Measurements from ENCODE around the gene CDKN3. TPM values are rescaled to one million over a fixed set of nuclear protein-coding genes. Genes with fewer than 3 reads are reported as not detected.

Gene CDKN3, protein sequence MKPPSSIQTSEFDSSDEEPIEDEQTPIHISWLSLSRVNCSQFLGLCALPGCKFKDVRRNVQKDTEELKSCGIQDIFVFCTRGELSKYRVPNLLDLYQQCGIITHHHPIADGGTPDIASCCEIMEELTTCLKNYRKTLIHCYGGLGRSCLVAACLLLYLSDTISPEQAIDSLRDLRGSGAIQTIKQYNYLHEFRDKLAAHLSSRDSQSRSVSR
- total RNA-seq: 10 to 100 TPM in 1 of 2 donors, 1 to 10 TPM in 1; 2.6 to 20.6 TPM

DNA sequence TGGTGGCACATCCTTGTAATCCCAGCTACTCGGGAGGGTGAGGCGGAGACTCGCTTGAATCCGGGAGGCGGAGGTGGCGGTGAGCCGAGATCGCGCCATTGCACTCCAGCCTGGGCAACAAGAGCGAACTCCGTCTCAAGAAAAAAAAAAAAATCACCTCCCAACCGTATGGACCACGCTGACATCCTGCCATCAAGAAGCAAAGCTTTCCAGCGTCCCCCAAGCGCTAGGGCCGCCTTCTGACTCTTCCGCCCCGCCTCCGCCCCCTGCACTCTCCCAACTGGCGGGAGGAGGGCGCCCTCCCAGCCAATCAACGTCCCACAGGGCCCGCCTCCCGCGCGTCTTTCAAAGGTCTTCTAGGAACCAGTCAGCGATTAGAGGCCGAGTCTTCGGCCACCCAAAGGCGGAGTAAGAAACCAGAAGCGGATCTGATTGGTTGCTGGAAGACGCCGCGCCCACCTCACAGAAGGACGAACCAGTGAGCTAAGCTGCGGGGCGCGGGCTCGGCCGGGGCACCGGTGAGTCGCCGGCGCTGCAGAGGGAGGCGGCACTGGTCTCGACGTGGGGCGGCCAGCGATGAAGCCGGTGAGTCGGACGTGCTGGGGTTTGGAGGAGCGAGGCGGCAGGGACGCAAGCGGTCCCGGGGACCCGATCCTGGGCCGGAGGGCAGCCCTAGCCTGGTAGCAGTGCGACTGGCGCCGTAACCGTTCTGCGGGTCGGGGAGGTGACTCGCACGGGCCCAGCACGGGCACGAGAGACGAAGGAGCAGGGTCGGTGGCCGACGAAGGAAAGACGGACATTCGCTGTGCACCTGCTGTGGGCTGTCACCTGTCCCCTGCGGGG lies at the start of gene CDKN3:
Gene CDKN3 (plus strand): TSS at position 515 of the 843 bp plus-strand sequence. CDS start 62 bp downstream, at position 577.
- DNase-seq (ENCODE audit: low spot score): peak; percentile 98
- no peaks in the 10 kb centered on the region for H3K9me3 ChIP-seq
- no peaks in the 10 kb centered on the region for H3K36me3 ChIP-seq
- 1% methylated on average over 76 of the region's 76 CpGs for WGBS
- no peaks in the 10 kb centered on the region for H3K27me3 ChIP-seq (replicated peaks; ENCODE audit: insufficient read depth)
- H3K27ac ChIP-seq: peak within 1 kb of the TSS in 1 of 2 donors; percentile 39
- intact Hi-C loops (cut with DNase I): no loop called here
- TF ChIP-seq, protein P1, sequence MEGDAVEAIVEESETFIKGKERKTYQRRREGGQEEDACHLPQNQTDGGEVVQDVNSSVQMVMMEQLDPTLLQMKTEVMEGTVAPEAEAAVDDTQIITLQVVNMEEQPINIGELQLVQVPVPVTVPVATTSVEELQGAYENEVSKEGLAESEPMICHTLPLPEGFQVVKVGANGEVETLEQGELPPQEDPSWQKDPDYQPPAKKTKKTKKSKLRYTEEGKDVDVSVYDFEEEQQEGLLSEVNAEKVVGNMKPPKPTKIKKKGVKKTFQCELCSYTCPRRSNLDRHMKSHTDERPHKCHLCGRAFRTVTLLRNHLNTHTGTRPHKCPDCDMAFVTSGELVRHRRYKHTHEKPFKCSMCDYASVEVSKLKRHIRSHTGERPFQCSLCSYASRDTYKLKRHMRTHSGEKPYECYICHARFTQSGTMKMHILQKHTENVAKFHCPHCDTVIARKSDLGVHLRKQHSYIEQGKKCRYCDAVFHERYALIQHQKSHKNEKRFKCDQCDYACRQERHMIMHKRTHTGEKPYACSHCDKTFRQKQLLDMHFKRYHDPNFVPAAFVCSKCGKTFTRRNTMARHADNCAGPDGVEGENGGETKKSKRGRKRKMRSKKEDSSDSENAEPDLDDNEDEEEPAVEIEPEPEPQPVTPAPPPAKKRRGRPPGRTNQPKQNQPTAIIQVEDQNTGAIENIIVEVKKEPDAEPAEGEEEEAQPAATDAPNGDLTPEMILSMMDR (IDR thresholded peaks at IDR 0.05): peak; percentile 35 to 87 (median 72)
- TF ChIP-seq POLR2AphosphoS5 (IDR thresholded peaks at IDR 0.05): peak; percentile 95
- TF ChIP-seq POLR2A (IDR thresholded peaks at IDR 0.05): peak; percentile 90
- peak within 1 kb of the TSS; percentile 49 to 59 for H3K4me3 ChIP-seq
- H3K4me1 ChIP-seq (replicated peaks): no peaks in the 10 kb centered on the region

DNA sequence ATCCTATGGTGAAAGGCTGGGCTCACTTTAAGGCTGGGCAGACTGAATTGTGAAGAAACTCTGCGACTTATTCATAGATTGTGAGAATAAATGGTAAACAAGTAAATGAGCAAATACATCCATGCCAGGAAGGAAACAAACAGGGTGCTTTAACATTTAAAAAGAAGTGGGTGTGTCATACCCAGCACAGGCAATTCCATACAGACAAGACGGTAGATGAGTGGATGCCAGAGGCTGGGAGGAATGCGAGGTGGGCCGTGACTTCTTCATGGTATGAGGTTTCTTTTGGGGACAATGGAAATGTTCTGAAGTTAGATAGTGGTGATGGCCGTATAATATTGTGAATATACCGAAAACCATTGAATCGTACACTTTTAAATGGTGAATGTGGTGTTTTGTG lies 49.8 kb upstream of the CDKN3 start:
- 95% methylated on average over 7 of the region's 7 CpGs for WGBS
- DNase-seq (ENCODE audit: low spot score): no peak
- Histone ChIP-seq H3K4me3 (no peak overlapping the region), H3K9me3 (no peaks in the 10 kb centered on the region), H3K27ac (no peak overlapping the region), H3K27me3 (replicated peaks; ENCODE audit: insufficient read depth) (no peaks in the 10 kb centered on the region), H3K4me1 (replicated peaks) (peaks cover 4% of the 10 kb centered on the region), H3K36me3 (no peaks in the 10 kb centered on the region)
- intact Hi-C loops (cut with DNase I): loop anchor here (5.0 to 10.0 kb wide), 4 partner anchors 395 to 1050 kb away; no protein-coding TSS in a partner anchor
- TF ChIP-seq POLR2AphosphoS5 (IDR thresholded peaks at IDR 0.05) (no peak), POLR2A (IDR thresholded peaks at IDR 0.05) (no peak)
- TF ChIP-seq, protein P1 (IDR thresholded peaks at IDR 0.05): no peak

DNA sequence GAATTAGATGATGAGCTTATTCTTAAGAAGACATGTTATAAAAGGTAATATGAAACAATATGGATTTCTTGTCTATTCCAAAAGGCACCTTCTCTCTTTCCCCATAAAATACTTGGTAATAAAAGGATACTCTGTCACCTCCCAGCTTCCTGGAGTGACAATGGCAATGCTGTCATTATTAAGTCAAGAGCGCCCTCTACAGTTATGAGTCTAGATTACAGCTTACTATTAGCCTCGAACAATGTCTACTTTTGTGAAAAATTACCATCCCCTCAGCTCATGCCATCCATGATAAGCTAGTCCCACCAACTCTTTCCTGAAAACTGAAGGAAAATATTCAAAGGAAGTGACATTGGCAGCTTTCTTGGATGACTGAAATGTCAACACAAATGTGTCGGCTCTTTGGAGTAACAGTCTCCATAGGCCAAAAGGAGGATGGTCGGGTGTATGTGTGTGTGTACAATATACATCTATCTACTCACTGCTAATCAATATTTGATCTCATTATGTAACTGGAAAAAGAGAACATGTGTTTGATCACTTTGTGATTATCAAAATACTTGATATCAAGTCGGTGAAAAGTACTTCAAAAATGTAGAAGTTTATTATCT lies 48.7 kb upstream of the CDKN3 start:
- H3K4me3 ChIP-seq: no peak overlapping the region
- no peaks in the 10 kb centered on the region for H3K9me3 ChIP-seq
- no peaks in the 10 kb centered on the region for H3K36me3 ChIP-seq
- 37% methylated on average over 5 of the region's 5 CpGs for WGBS
- DNase-seq (ENCODE audit: low spot score): peak; percentile 43
- peaks cover 1% of the 10 kb centered on the region for H3K4me1 ChIP-seq (replicated peaks)
- intact Hi-C loops (cut with DNase I): loop anchor here (5.0 to 10.0 kb wide), 4 partner anchors 396 to 1051 kb away; no protein-coding TSS in a partner anchor
- no peak overlapping the region for H3K27ac ChIP-seq
- TF ChIP-seq POLR2A (IDR thresholded peaks at IDR 0.05) (no peak), POLR2AphosphoS5 (IDR thresholded peaks at IDR 0.05) (peak; percentile 20)
- TF ChIP-seq, protein P1 (IDR thresholded peaks at IDR 0.05): peak in 3 of 4 experiments; percentile 72 to 81 (median 79)
- H3K27me3 ChIP-seq (replicated peaks; ENCODE audit: insufficient read depth): no peaks in the 10 kb centered on the region

DNA sequence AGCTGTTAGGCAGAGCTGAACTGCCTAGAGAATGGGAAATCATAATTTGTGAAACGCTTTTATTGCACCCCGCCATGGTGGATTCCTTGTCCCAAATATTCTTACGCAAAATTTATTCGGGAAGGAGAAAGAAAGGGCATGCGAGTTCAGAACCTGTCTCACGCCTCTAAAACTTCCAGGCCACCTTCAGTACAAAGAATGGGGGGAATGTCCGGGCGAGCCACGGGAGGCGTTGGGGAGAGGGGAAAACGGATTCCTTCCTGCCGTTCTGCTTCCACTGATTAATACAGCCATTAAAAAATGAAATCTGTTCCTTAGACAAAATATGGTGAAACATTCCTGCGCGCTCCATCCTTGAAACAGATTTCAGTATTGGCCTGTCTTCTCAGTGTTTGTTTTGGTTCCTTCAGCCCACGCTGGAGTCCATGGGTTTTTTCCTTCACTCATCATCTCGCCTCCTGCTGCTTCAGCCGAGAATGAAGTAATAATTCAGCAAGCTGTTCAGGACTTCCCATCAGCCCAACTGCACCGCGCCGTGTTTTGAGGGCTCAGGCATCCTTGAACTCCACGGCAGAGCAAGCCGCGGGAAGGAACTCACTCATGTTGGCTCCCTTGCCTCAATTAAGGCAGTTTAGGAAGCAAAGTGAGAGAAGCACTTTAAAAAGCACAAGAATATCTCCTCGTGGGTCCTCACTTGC lies 47.7 kb upstream of the CDKN3 start:
- DNase-seq (ENCODE audit: low spot score): no peak
- intact Hi-C loops (cut with DNase I): loop anchor here (5.0 to 10.0 kb wide), 4 partner anchors 397 to 1052 kb away; no protein-coding TSS in a partner anchor
- Histone ChIP-seq H3K36me3 (no peaks in the 10 kb centered on the region), H3K4me3 (no peak overlapping the region), H3K4me1 (replicated peaks) (no peaks in the 10 kb centered on the region), H3K27me3 (replicated peaks; ENCODE audit: insufficient read depth) (no peaks in the 10 kb centered on the region), H3K27ac (peak overlapping the region; percentile 29 to 32), H3K9me3 (no peaks in the 10 kb centered on the region)
- WGBS: 63% methylated on average over 24 of the region's 24 CpGs
- TF ChIP-seq POLR2AphosphoS5 (IDR thresholded peaks at IDR 0.05): no peak
- TF ChIP-seq POLR2A (IDR thresholded peaks at IDR 0.05): no peak
- TF ChIP-seq, protein P1 (IDR thresholded peaks at IDR 0.05): no peak
